HFF-Myc (cell line): ENCODE data around the gene IFNGR2.
A peak's percentile ranks its signal among the peaks of the same experiment; 100 is the strongest.

Experiments
- DNase-seq: peaks from one replicate; pipeline ENCODE4 v3.0.0-alpha.2; 2011; ENCODE audit warnings: low read depth; ENCODE audit errors: extremely low read depth
- H3K4me3 ChIP-seq: replicated peaks from 2 replicates; pipeline ENCODE4 v1.5.1; 2011; ENCODE audit warnings: low read depth, mild to moderate bottlenecking, control low read depth, low read length
- TF ChIP-seq, protein P1 (sequence below): IDR thresholded peaks from 2 replicates; pipeline ENCODE4 v1.5.1; 2012; ENCODE audit warnings: mild to moderate bottlenecking, low read depth, low read length, control low read depth; ENCODE audit errors: missing control alignments

The IFNGR2 gene

DNA sequence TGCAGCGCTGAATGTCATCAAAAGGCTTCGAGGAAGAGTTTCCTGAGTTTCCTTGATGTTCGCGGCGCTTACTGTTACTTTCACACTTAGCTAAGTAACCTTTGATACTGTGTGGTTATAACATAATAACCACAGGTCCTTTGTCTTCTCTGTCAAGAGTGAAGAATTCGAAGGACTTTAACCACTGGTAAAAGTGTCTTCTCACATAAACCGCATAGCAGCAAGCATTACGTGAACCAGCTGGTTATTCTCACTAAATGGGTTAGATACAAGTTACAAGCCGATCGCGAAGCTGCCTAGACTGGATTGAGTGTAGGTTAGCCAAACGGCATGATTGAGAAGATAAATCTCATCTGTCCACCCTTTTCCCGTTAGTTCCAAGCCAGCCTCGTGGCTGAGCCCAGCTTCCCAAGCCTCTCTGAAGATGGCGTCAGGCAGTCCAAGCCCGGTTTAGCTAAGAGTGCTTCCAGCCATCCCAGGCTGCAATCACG, 18.3 kb upstream of the IFNGR2 start:
- TF ChIP-seq, protein P1, sequence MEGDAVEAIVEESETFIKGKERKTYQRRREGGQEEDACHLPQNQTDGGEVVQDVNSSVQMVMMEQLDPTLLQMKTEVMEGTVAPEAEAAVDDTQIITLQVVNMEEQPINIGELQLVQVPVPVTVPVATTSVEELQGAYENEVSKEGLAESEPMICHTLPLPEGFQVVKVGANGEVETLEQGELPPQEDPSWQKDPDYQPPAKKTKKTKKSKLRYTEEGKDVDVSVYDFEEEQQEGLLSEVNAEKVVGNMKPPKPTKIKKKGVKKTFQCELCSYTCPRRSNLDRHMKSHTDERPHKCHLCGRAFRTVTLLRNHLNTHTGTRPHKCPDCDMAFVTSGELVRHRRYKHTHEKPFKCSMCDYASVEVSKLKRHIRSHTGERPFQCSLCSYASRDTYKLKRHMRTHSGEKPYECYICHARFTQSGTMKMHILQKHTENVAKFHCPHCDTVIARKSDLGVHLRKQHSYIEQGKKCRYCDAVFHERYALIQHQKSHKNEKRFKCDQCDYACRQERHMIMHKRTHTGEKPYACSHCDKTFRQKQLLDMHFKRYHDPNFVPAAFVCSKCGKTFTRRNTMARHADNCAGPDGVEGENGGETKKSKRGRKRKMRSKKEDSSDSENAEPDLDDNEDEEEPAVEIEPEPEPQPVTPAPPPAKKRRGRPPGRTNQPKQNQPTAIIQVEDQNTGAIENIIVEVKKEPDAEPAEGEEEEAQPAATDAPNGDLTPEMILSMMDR: no peak
- DNase-seq: no peak
- H3K4me3 ChIP-seq: no peak overlapping the region

DNA sequence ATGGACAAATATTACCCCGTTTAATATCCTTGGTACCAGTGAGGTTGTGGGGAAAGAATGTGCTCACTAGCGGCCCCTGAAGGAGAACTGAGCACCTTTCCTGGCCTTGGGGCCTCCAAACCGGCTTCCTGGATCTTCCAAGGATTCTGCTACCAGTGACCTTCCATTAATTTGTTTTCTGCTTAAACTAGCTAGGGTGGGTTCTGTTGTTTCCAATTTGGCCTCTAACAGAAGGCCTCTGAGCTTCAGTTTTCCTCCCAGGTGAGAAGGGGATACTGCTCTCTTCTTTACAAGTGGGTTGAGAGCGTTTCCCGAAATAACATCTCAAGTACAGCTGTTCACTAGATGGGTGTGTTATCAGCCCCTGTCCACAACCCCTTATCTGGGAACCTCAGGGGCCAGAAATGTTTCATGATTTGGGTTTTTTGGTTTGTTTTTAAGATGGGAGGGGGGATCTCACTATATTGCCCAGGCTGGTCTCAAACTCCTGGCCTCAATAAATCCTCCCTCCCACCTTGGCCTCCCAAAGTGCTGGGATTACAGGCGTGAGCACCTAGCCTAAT, 16.9 kb upstream of the IFNGR2 start:
- no peak for DNase-seq
- TF ChIP-seq, protein P1: peak; percentile 44
- H3K4me3 ChIP-seq: no peak overlapping the region

DNA sequence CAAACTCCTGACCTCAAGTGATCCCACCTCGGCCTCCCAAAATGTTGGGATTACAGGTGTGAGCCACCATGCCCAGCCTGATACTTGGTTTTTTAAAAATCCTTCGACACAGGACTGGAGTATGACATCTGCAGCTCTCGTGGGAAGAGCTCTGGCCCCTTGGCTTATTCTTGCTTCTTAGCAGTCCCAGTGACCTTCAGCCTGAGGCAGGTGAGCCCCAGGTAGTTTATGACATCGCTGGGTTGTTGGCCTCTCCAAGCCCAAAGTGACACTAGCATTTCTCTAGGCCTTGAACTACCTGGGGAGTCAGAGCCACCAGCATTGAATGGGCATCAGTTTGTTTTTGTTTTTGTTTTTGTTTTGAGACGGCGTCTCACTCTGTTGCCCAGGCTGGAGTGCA, 15.9 kb upstream of the IFNGR2 start:
- DNase-seq: no peak
- TF ChIP-seq, protein P1: no peak

DNA sequence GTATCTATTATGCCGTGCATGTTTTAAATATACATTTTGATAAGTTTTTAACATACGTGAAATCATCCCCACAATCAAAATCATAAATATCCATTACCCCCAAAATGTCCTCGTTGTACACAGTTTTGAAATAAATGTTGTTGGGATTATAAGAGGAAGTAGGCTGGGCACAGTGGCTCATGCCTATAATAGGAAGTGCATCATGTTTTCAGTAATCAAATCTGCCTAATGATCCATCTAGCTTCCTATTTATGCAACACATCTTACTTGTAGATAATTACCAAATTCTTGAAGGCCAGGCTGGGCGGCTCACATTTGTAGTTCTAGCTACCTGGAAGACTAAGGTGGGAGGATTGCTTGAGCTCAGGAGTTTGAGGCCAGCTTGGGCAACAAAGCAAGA, 15.0 kb upstream of the IFNGR2 start:
- TF ChIP-seq, protein P1: no peak
- no peak for DNase-seq
- no peak overlapping the region for H3K4me3 ChIP-seq

More for the DNA sequence above, 15.9 kb upstream of the IFNGR2 start:
- H3K4me3 ChIP-seq: no peak overlapping the region

DNA sequence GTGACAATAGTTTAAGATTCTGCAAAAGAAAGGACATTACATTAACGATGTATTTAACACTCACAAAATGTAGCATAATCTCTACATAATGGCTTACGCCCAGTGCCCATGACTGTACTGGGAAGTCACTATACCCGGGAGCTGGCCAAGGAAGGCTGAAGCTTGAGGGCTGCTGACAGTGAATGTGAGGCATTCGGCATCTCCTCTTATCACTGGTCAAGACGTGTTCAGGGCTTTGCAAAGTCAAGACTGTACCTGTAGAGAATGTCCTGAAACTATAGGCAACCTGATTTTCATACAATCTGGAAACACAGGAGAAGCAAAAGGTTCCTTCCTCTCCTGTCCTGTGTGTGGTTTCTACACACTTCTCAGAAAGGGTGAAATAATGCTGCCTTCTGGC, 12.7 kb upstream of the IFNGR2 start:
- no peak overlapping the region for H3K4me3 ChIP-seq
- no peak for DNase-seq
- TF ChIP-seq, protein P1: no peak

DNA sequence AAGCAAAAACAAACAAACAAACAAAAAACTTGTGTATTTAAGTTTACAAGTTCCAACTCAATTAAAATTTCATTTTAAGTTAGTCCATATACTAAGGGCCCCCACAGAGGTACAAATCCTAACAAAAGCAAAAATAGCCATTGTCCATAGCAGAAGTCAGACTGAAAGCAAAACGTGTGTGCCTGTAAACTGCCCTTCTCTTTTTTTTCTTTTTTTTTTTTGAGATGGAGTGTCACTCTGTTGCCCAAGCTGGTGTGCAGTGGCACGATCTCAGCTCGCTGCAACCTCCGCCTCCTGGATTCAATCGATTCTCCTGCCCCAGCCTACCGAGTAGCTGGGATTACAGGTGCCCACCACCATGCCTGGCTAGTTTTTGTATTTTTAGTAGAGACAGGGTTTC, 11.6 kb upstream of the IFNGR2 start:
- H3K4me3 ChIP-seq: no peak overlapping the region
- TF ChIP-seq, protein P1: no peak
- no peak for DNase-seq

DNA sequence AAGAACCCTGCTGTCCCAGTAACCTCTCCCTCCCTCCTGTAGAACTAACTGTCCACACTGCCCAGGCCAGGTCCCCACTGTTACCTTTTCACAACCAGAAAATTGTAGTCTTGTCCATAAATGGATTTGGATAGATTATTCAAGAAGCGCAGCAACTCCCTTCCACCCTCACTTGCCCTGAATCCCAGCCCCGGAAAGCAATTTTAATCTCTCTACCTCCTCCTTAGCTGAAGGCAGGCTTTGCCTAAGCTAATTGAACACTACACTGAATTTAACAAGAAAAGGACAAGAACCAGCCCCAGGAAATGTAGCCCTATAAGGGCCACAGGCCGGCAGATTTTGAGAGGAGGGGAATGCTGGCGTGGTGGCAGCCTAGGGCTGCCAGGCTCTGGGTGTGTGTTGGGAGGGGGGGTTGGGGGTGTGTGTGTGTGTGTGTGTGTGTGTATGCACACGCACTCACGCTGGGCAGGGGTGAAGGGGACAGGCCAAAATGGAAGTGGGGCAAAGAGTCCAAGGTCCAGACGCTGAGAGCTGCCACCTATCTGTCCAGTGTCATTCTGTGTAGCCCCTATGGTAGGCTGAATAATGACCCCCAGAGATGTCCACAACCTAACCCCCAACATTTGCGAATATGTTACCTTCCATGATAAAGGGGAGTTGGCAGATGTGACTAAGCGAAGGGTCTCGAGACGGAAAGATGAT, 10.8 kb upstream of the IFNGR2 start:
- TF ChIP-seq, protein P1: no peak
- H3K4me3 ChIP-seq: no peak overlapping the region
- DNase-seq: no peak
